Liver (tissue), 9 donors: ENCODE measurements around the gene WDR5. TPM values are rescaled to one million over a fixed set of nuclear protein-coding genes. Genes with fewer than 3 reads are reported as not detected.
A peak's percentile ranks its signal among the peaks of the same experiment; 100 is the strongest.

ENCODE experiments used
- DNase-seq: peaks from one replicate; pipeline ENCODE4 v3.0.0-alpha.2; 2017; ENCODE audit warnings: low spot score
- H3K27ac ChIP-seq, 2 donors: one replicate each; pipeline ENCODE4 v1.7.0; 2013; ENCODE audit warnings: inconsistent platforms in 2 of 2, low read length in 2 of 2, control low read depth in 1 of 2, low read depth in 1 of 2, mild to moderate bottlenecking in 1 of 2
- H3K27me3 ChIP-seq, 4 donors: one replicate each; pipeline versions ENCODE4 v1.6.1 to v1.7.0; 2013; ENCODE audit warnings: low read length in 3 of 4, inconsistent platforms in 1 of 4, mild to moderate bottlenecking in 1 of 4, moderate library complexity in 1 of 4; ENCODE audit not compliant: control insufficient read depth in 4 of 4, insufficient read depth in 4 of 4
- H3K36me3 ChIP-seq, 4 donors: one replicate each; pipeline versions ENCODE4 v1.6.1 to v1.7.0; 2013; ENCODE audit warnings: low read length in 3 of 4, mild to moderate bottlenecking in 3 of 4, low read depth in 1 of 4, moderate library complexity in 1 of 4; ENCODE audit not compliant: control insufficient read depth in 4 of 4, insufficient read depth in 3 of 4
- H3K4me1 ChIP-seq, 4 donors: one replicate each; pipeline versions ENCODE4 v1.6.1 to v1.7.0; 2013; ENCODE audit warnings: low read length in 3 of 4, mild to moderate bottlenecking in 3 of 4, moderate library complexity in 1 of 4; ENCODE audit not compliant: control insufficient read depth in 4 of 4, insufficient read depth in 4 of 4
- H3K4me3 ChIP-seq, 3 donors: one replicate each; pipeline versions ENCODE4 v1.6.1 to v1.7.0; 2013; ENCODE audit warnings: low read length in 3 of 3, control low read depth in 1 of 3, low read depth in 1 of 3, mild to moderate bottlenecking in 1 of 3
- H3K9ac ChIP-seq, 2 donors: one replicate each; pipeline ENCODE4 v1.7.0; 2013; ENCODE audit warnings: low read length in 2 of 2, mild to moderate bottlenecking in 2 of 2, moderate library complexity in 2 of 2, control low read depth in 1 of 2, low read depth in 1 of 2
- H3K9me3 ChIP-seq, 4 donors: one replicate each; pipeline versions ENCODE4 v1.6.1 to v1.7.0; 2013; ENCODE audit warnings: low read length in 3 of 4; ENCODE audit not compliant: control insufficient read depth in 4 of 4
- ATF3 ChIP-seq: IDR thresholded peaks from 2 replicates; pipeline ENCODE4 v1.6.1; 2016; ENCODE audit warnings: antibody characterized with exemption
- CTCF ChIP-seq: fragments of 150-350 bp; IDR thresholded peaks from 2 replicates; pipeline ENCODE4 v1.5.1; 2017; ENCODE audit warnings: improper control_type of control experiment, low read depth, low read length; ENCODE audit not compliant: missing input control
- EGR1 ChIP-seq, 2 donors: IDR thresholded peaks; 2 replicates each; pipeline ENCODE4 v1.6.1; 2016 to 2018; ENCODE audit warnings: antibody characterized with exemption in 2 of 2, low read depth in 2 of 2
- FOXA1 ChIP-seq: IDR thresholded peaks from 2 replicates; pipeline ENCODE4 v1.6.1; 2016; ENCODE audit warnings: antibody characterized with exemption
- FOXA2 ChIP-seq: IDR thresholded peaks from 2 replicates; pipeline ENCODE4 v1.6.1; 2016; ENCODE audit warnings: antibody characterized with exemption
- GABPA ChIP-seq, 2 donors: IDR thresholded peaks in 1 of 2; conservative IDR thresholded peaks in 1 of 2; 2 replicates each; pipeline ENCODE4 v1.6.1; 2016; ENCODE audit warnings: antibody characterized with exemption in 2 of 2, mild to moderate bottlenecking in 1 of 2, moderate library complexity in 1 of 2
- HNF4A ChIP-seq, 2 donors: conservative IDR thresholded peaks; 2 replicates each; pipeline ENCODE4 v1.6.1; 2016; ENCODE audit warnings: antibody characterized with exemption in 2 of 2, mild to moderate bottlenecking in 2 of 2
- NR2F2 ChIP-seq: IDR thresholded peaks from 2 replicates; pipeline ENCODE4 v1.6.1; 2016; ENCODE audit warnings: antibody characterized with exemption
- REST ChIP-seq: IDR thresholded peaks from 2 replicates; pipeline ENCODE4 v1.6.1; 2016; ENCODE audit warnings: antibody characterized with exemption, mild to moderate bottlenecking
- RXRA ChIP-seq, 2 donors: IDR thresholded peaks; 2 replicates each; pipeline ENCODE4 v1.6.1; 2017 to 2018; ENCODE audit warnings: antibody characterized with exemption in 2 of 2, mild to moderate bottlenecking in 1 of 2
- SP1 ChIP-seq: IDR thresholded peaks from 2 replicates; pipeline ENCODE4 v1.6.1; 2018; ENCODE audit warnings: antibody characterized with exemption, mild to moderate bottlenecking
- TAF1 ChIP-seq: conservative IDR thresholded peaks from 2 replicates; pipeline ENCODE4 v1.6.1; 2016; ENCODE audit warnings: antibody characterized with exemption, mild to moderate bottlenecking
- YY1 ChIP-seq: IDR thresholded peaks from 2 replicates; pipeline ENCODE4 v1.6.1; 2016; ENCODE audit warnings: antibody characterized with exemption, mild to moderate bottlenecking
- ZBTB33 ChIP-seq: IDR thresholded peaks from 2 replicates; pipeline ENCODE4 v1.6.1; 2016; ENCODE audit warnings: antibody characterized with exemption
- WGBS: extraction: QIAGEN DNeasy Blood & Tissue Kit; methylation state at CpG from one replicate; pipeline ENCODE4 v1.1.7; 2013; 5-methylcytosine and 5-hydroxymethylcytosine counted together
- polyA plus RNA-seq, 2 donors: library from polyadenylated mRNA; stranded (reverse) in 1 of 2; unstranded in 1 of 2; fragments of 200-250 nt in 1 of 2; fragments of >200 nt in 1 of 2; fragmentation: Nextera tagmentation in 1 of 2; extraction: Ambion mirVana in 1 of 2; gene quantifications; one replicate each; pipeline versions ENCODE4 v1.2.1 to v1.2.3, GENCODE V29; 2013 to 2015
- total RNA-seq, 2 donors: library from RNA; depleted of rRNA; stranded (reverse); fragments of >200 nt; gene quantifications; one replicate each; pipeline ENCODE4 v1.2.3, GENCODE V29; 2014
- donor health status: healthy.
- donor health status: healthy.
- donor health status: healthy.
- donor health status: healthy.
- donor health status: healthy.

WDR5 gene
- total and polyA plus RNA-seq, 4 donors, result 11.1 to 21.6 (median 14.6) TPM

GRCh38 chr9:134175291-134175807, 39.5 kb downstream of the WDR5 start:
- Histone ChIP-seq H3K4me3 (peak overlapping the region in 2 of 3 donors; percentile 32 to 41), H3K4me1 (peaks cover 33 to 70% (median 48%) of the 10 kb centered on the region in 4 donors), H3K36me3 (no peaks in the 10 kb centered on the region), H3K27ac (peak overlapping the region; percentile 82 to 93), H3K9ac (peak overlapping the region; percentile 42 to 51), H3K9me3 (no peaks in the 10 kb centered on the region), H3K27me3 (no peaks in the 10 kb centered on the region)
- DNase-seq, result peak; percentile 65
- no peak for TF ChIP-seq CTCF
- no peak for TF ChIP-seq FOXA1
- peak in 1 of 2 donors; percentile 15 for TF ChIP-seq EGR1 (IDR thresholded peaks at IDR 0.05; ENCODE audit: low read depth in 2 of 2)
- no peak for TF ChIP-seq GABPA (IDR thresholded peaks at IDR 0.05 in 1 of 2, conservative IDR thresholded peaks at IDR 0.05 in 1 of 2)
- TF ChIP-seq FOXA2, result no peak
- TF ChIP-seq ATF3, result no peak
- TF ChIP-seq NR2F2, result no peak
- TF ChIP-seq ZBTB33, result no peak
- TF ChIP-seq HNF4A (conservative IDR thresholded peaks at IDR 0.05), result peak in 1 of 2 donors; percentile 24
- peak; percentile 60 for TF ChIP-seq REST
- TF ChIP-seq YY1, result no peak
- no peak for TF ChIP-seq TAF1
- TF ChIP-seq RXRA (IDR thresholded peaks at IDR 0.05), result no peak
- no peak for TF ChIP-seq SP1
- WGBS, result 16% methylated on average over 20 of the region's 20 CpGs
